ENCODE data around the gene TMEM63B.
"Not testable (repeated sequence)": the region's sequence is repeated elsewhere in the genome, so short reads cannot be mapped to it uniquely, and the experiment has no call there.

The TMEM63B gene

DNA sequence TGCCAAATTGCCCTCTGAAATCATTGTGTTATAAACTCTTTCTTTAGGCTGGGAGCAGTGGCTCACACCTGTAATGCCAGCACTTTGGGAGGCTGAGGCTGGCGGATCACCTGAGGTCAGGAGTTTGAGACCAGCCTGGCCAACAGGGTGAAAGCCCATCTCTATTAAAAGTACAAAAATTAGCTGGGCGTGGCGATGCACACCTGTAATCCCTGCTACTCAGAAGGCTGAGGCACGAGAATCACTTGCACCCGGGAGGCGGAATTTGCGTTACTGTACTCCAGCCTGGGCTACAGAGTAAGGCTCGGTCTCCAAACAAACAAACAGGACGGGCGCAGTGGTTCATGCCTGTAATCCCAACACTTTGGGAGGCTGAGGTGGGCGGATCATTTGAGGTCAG, 69.0 kb downstream of the TMEM63B start:
- DNase-seq: not testable (repeated sequence)

DNA sequence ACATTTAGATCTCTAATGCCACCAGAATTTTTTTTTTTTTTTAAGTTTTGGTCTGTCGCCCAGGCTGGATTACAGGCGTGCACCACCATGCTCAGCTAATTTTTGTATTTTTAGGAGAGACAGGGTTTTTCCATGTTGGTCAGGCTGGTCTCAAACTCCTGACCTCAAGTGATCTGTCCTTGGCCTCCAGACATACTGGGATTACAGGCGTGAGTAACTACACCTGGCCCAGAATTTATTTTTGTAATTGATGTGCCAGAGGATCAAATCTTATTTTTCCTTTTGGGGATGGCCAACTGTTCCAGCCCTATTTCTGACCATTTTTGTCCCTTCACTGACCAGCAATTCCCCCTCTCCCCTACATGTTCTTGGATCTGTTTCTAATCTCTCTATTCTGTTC, 71.3 kb downstream of the TMEM63B start:
- no peak for DNase-seq

DNA sequence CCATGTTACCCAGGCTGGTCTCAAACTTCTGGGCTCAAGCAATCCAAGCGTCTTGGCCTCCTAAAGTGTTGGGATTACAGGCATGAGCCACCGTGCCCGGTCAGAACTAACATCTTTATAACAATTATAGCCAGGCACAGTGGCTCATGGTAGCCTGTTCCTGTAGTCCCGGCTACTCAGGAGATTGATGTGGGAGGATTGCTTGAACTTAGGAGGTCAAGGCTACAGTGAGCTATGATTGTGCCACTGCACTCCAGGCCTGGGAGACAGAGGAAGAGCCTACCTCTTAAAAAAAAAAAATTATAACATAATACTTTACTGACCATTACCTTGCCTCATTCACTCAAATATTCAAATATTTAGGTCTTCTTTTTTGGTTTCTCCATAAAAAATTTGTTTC, 72.5 kb downstream of the TMEM63B start:
- DNase-seq: no peak

DNA sequence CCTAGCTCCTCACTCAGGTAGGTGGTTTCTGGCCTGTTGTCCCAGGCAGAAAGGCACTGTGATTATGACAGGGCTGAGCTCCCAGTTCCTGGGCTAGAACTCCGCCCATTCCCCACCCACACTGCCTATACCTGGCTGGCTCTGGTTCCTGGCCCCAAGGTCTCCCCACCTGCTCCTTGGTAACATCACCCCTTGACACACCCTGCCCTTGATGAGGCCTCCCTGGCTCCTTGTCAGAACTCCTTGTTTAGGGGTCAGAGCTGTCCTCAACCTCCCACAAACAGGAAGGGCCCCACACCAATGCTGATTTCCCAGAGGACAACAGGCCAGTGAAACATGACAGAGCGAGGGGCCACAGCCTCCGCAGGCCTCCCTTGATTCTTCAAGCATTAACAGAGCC, 73.8 kb downstream of the TMEM63B start:
- no peak for DNase-seq

DNA sequence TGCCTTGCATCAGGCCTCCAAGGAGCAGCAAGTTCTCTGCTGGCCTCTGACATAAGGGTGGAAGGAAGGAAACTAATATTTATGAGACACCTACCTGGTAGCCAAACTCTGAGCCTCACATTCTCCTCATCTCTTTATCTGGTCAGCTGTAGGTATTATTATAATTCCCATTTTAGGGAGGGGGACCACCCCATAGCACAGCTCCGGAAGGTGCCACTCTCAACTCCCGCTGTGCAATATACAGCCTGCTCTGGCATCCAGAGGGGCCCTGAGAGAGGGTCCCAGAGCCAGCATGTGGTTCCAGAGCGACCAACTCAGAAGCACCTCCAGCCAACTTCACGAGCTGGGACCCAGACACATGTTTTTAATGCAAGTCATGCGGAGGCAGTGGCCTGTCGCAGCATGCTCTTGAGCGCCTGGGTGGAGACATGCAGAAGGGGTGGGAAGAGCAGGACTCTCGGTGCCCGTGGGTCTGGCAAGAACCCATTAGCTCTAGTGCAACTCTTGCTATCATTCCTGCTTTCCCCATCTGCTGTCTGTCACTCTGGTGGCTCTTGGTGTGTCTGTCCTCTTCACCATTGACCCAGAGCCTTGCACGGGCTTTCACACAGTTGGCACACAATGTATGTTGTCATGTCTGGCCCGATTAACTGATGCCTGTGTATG, 74.4 kb downstream of the TMEM63B start:
- DNase-seq: no peak

DNA sequence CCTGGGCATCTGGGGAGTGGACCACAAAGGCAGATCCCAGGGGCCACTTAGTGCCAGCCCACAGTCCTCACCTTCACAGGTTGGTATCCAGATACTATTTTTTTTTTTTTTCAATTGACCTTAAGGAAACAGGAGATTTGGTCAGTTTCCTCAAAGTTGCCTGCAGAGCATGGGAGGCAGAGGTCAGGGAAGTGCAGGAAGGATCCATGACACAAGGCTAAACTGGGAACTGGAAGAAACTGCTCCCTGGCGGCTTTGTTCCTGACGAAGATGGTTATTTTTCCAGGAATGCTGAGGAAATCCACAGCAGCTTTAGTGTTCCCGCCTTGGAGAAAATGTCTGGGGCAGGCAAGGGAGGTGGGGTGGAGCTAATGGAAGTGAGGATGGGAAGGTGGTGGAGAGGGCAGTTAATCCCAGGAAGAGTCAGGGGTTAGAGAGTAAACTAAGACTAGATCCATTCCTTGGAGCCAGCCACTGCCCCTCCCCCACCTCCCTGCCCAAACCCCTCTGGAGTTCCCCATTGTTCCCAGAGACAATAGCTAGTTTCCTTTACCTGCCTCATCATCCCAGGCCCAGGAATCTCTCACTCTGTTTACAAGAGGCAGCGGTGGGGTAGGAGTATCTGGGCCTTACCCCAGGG, 75.1 kb downstream of the TMEM63B start:
- DNase-seq: no peak

DNA sequence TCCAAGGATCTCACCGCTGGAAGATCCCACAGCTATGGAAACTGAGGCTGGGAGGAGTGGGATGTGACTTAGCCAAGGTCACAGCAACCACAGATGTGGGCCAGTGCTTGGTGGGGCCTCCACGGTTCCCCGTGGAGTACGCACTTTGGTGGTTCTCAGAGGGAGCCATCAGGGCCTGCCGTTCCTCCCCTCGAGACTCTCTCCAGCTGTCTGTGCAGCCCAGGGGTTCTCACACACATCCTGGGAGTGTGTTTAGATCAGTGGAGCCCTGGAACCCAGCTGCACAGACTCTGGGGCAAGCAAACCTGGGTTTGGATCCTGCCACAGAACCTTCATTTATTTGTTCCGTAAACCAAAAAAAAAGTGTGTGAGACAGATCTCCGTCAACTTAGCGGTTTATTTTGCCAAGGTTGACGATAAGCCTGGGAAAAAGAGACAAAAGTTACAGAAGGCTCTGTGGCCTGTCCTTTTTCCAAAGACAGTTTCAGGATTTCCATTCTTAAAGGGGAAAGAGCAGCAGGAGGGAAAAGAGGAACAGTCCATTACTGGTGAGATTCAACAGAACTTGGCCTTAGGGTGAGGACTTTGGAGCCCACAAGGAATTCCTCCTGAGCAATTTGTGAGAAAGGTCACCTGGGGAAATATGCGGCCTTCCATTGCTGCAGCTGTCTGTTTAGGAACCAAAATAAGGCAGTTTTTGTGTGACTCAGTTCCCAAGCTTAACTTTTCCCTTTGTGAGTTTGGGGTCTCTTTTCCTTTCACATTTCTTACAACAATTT, 75.8 kb downstream of the TMEM63B start:
- no peak for DNase-seq

DNA sequence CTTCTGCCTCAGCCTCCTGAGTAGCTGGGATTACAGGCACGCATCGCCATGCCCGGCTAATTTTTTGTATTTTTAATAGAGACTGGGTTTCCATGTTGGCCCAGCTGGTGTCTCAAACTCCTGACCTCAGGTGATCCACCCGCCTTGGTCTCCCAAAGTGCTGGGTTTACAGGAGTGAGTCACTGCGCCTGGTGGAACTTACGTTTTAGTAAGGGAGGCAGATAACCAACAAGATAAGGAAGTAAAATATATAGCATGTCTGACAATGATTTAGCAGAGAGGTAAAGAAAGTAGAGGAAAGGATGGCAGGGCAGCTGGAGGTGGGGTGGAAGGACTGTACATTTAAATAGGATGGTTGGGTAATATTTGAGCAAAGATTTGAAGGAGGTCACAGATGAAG, 76.6 kb downstream of the TMEM63B start:
- DNase-seq: no peak
